GM10847 (cell line): Measurements from ENCODE around the gene COPE.

Source experiments
- POLR2A ChIP-seq: IDR thresholded peaks from 2 replicates; pipeline ENCODE4 v1.6.1; 2011; ENCODE audit not compliant: insufficient read length; ENCODE audit errors: extremely low read depth

COPE gene

GRCh38 chr19:18921593-18921992 is 2.4 kb upstream of the COPE start:
- no peak for TF ChIP-seq POLR2A

GRCh38 chr19:18920400-18920799 is 1.2 kb upstream of the COPE start:
- no peak for TF ChIP-seq POLR2A

- no peak for TF ChIP-seq POLR2A
Observed at GRCh38 chr19:18919900-18920214, 670 bp upstream of the COPE start.

- TF ChIP-seq POLR2A: no peak
Observed at GRCh38 chr19:18915639-18916038, 3.5 kb downstream of the COPE start.

- TF ChIP-seq POLR2A: no peak
Observed at GRCh38 chr19:18913466-18913865, 5.7 kb downstream of the COPE start.

- no peak for TF ChIP-seq POLR2A
Observed at GRCh38 chr19:18912933-18913332, 6.3 kb downstream of the COPE start.

GRCh38 chr19:18910801-18911436 is 8.3 kb downstream of the COPE start:
- no peak for TF ChIP-seq POLR2A

GRCh38 chr19:18910010-18910409 is 9.2 kb downstream of the COPE start:
- no peak for TF ChIP-seq POLR2A

- no peak for TF ChIP-seq POLR2A
Observed at GRCh38 chr19:18908917-18909619, 10.1 kb downstream of the COPE start.

- TF ChIP-seq POLR2A: no peak
Observed at GRCh38 chr19:18906605-18907519, 12.3 kb downstream of the COPE start.

- TF ChIP-seq POLR2A: no peak
Observed at GRCh38 chr19:18905513-18906236, 13.5 kb downstream of the COPE start.

GRCh38 chr19:18905058-18905456 is 14.1 kb downstream of the COPE start:
- no peak for TF ChIP-seq POLR2A

- TF ChIP-seq POLR2A: no peak
Observed at GRCh38 chr19:18904334-18905057, 14.7 kb downstream of the COPE start.

GRCh38 chr19:18903156-18904037 is 15.8 kb downstream of the COPE start:
- no peak for TF ChIP-seq POLR2A
